Trophoblast cell (in vitro differentiated cells and primary cell): ENCODE measurements around the gene CYP2A6. TPM values are rescaled to one million over a fixed set of nuclear protein-coding genes. Genes with fewer than 3 reads are reported as not detected.
A peak's percentile ranks its signal among the peaks of the same experiment; 100 is the strongest.
"Not testable (repeated sequence)": the region's sequence is repeated elsewhere in the genome, so short reads cannot be mapped to it uniquely, and the experiment has no call there.

Source experiments
- DNase-seq, 2 donors: peaks; one replicate each; pipeline ENCODE4 v3.0.0-alpha.2; 2016
- H2AFZ ChIP-seq: 2 replicates; pipeline ENCODE4 v1.6.1; 2013; ENCODE audit warnings: low read length, moderate library complexity, mild to moderate bottlenecking; ENCODE audit not compliant: insufficient read depth, poor library complexity
- H2AK5ac ChIP-seq: 2 replicates; pipeline ENCODE4 v1.6.1; 2013; ENCODE audit warnings: mild to moderate bottlenecking, low read length
- H2BK120ac ChIP-seq: 2 replicates; pipeline ENCODE4 v1.6.1; 2013; ENCODE audit warnings: low read length, mild to moderate bottlenecking, moderate library complexity; ENCODE audit not compliant: insufficient read depth, poor library complexity
- H2BK12ac ChIP-seq: 2 replicates; pipeline ENCODE4 v1.6.1; 2013; ENCODE audit warnings: mild to moderate bottlenecking, low read length, moderate library complexity
- H2BK5ac ChIP-seq: 2 replicates; pipeline ENCODE4 v1.6.1; 2013; ENCODE audit warnings: low read length, low read depth, moderate library complexity, mild to moderate bottlenecking; ENCODE audit not compliant: poor library complexity
- H3K14ac ChIP-seq: 2 replicates; pipeline ENCODE4 v1.6.1; 2013; ENCODE audit warnings: mild to moderate bottlenecking, low read length
- H3K18ac ChIP-seq: 2 replicates; pipeline ENCODE4 v1.6.1; 2013; ENCODE audit warnings: mild to moderate bottlenecking, low read length
- H3K23ac ChIP-seq: 2 replicates; pipeline ENCODE4 v1.6.1; 2013; ENCODE audit warnings: low read length
- H3K27ac ChIP-seq: 2 replicates; pipeline ENCODE4 v1.5.1; 2013; ENCODE audit warnings: low read depth, mild to moderate bottlenecking, inconsistent platforms, low read length, moderate library complexity
- H3K27me3 ChIP-seq: 2 replicates; pipeline ENCODE4 v1.6.1; 2013; ENCODE audit warnings: inconsistent platforms, mild to moderate bottlenecking, low read length, moderate library complexity; ENCODE audit not compliant: insufficient read depth
- H3K36me3 ChIP-seq, 2 experiments: 1 replicate in 1 of 2; 2 replicates in 1 of 2; pipeline ENCODE4 v1.6.1; 2013; ENCODE audit warnings: low read length in 2 of 2, mild to moderate bottlenecking in 2 of 2, moderate library complexity in 1 of 2; ENCODE audit not compliant: insufficient read depth in 2 of 2, control insufficient read depth in 1 of 2
- H3K4ac ChIP-seq: 2 replicates; pipeline ENCODE4 v1.6.1; 2013; ENCODE audit warnings: low read depth, mild to moderate bottlenecking, low read length, moderate library complexity
- H3K4me1 ChIP-seq, 2 experiments: 1 replicate in 1 of 2; 2 replicates in 1 of 2; pipeline ENCODE4 v1.6.1; 2013; ENCODE audit warnings: low read length in 2 of 2, mild to moderate bottlenecking in 2 of 2, moderate library complexity in 1 of 2; ENCODE audit not compliant: insufficient read depth in 2 of 2, control insufficient read depth in 1 of 2
- H3K4me2 ChIP-seq: 2 replicates; pipeline ENCODE4 v1.6.1; 2013; ENCODE audit warnings: inconsistent platforms, mild to moderate bottlenecking, low read length, moderate library complexity
- H3K4me3 ChIP-seq: 2 replicates; pipeline ENCODE4 v1.5.1; 2013; ENCODE audit warnings: mild to moderate bottlenecking, low read depth, low read length, inconsistent platforms
- H3K79me1 ChIP-seq: one replicate; pipeline ENCODE4 v1.6.1; 2013; ENCODE audit warnings: low read length
- H3K79me2 ChIP-seq: 2 replicates; pipeline ENCODE4 v1.6.1; 2013; ENCODE audit warnings: low read length, mild to moderate bottlenecking; ENCODE audit not compliant: control insufficient read depth, insufficient read depth, poor library complexity
- H3K9ac ChIP-seq: 2 replicates; pipeline ENCODE4 v1.6.1; 2013; ENCODE audit warnings: mild to moderate bottlenecking, low read length
- H3K9me3 ChIP-seq: 2 replicates; pipeline ENCODE4 v1.6.1; 2013; ENCODE audit warnings: low read depth, mild to moderate bottlenecking, control low read depth, inconsistent platforms, low read length; ENCODE audit not compliant: insufficient read depth
- H4K12ac ChIP-seq: 2 replicates; pipeline ENCODE4 v1.6.1; 2013; ENCODE audit warnings: low read depth, mild to moderate bottlenecking, low read length, moderate library complexity
- H4K8ac ChIP-seq: 2 replicates; pipeline ENCODE4 v1.6.1; 2013; ENCODE audit warnings: low read depth, mild to moderate bottlenecking, low read length, moderate library complexity
- H4K91ac ChIP-seq: one replicate; pipeline ENCODE4 v1.6.1; 2013; ENCODE audit warnings: low read depth, mild to moderate bottlenecking, low read length, moderate library complexity
- WGBS: extraction: QIAGEN DNeasy Blood & Tissue Kit; methylation state at CpG from one replicate; pipeline ENCODE4 v1.1.7; 2013; ENCODE audit warnings: missing lambda C conversion rate; ENCODE audit not compliant: insufficient read length, insufficient coverage; ENCODE audit errors: extremely low coverage; 5-methylcytosine and 5-hydroxymethylcytosine counted together
- polyA plus RNA-seq: library from polyadenylated mRNA; stranded (reverse); fragments of 200-250 nt; gene quantifications from 2 replicates; pipeline ENCODE4 v1.2.3, GENCODE V29; 2013

CYP2A6 gene, protein sequence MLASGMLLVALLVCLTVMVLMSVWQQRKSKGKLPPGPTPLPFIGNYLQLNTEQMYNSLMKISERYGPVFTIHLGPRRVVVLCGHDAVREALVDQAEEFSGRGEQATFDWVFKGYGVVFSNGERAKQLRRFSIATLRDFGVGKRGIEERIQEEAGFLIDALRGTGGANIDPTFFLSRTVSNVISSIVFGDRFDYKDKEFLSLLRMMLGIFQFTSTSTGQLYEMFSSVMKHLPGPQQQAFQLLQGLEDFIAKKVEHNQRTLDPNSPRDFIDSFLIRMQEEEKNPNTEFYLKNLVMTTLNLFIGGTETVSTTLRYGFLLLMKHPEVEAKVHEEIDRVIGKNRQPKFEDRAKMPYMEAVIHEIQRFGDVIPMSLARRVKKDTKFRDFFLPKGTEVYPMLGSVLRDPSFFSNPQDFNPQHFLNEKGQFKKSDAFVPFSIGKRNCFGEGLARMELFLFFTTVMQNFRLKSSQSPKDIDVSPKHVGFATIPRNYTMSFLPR
- not detected in 2 replicates for polyA plus RNA-seq

DNA sequence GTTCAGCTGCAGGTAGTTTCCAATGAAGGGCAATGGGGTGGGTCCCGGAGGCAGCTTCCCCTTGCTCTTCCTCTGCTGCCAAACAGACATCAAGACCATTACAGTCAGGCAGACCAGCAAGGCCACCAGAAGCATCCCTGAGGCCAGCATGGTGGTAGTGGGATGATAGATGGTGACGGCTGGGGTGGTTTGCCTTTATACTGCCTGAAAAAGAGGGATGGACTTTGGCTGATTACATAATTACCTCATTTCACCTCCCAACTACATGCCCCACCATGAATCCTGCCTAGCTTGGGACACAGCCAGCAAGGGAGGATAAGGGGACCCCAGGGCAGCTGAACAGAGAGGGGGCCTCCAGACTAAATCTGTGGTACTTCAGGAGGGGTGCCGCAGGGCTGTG, at the start of gene CYP2A6:
CYP2A6 (minus strand) TSS at position 171 of the 400 bp plus-strand sequence; CDS start at position 150, 21 bp downstream.
- not testable (repeated sequence) for H4K12ac ChIP-seq, H3K4me1 ChIP-seq, H3K4ac ChIP-seq, H2AK5ac ChIP-seq, H4K91ac ChIP-seq, H3K79me2 ChIP-seq, H3K27me3 ChIP-seq, H3K4me2 ChIP-seq, H2AFZ ChIP-seq, H3K23ac ChIP-seq, H3K79me1 ChIP-seq, H4K8ac ChIP-seq, H3K9me3 ChIP-seq, H3K18ac ChIP-seq, H3K9ac ChIP-seq, H2BK120ac ChIP-seq, H3K4me3 ChIP-seq, H2BK5ac ChIP-seq, H2BK12ac ChIP-seq, DNase-seq, H3K36me3 ChIP-seq, H3K27ac ChIP-seq, H3K14ac ChIP-seq
- no CpG with 5 or more reads among the region's 3 CpGs for WGBS

DNA sequence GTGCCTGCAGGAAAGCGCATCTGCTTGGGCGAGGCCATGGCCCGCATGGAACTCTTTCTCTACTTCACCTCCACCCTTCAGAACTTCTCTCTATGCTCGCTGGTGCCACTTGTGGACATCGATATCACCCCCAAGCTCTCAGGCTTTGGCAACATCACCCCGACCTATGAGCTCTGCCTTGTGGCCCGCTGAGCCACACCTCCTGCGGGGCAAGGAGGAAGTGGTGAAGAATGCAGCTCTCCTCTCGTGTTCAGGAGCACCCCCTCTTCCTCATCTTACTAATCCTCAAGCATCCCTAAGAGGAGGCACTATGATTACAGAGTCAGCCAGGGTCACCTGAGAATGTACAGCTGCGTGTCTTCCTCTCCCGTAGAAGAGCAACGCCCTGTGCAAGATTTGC, 49.7 kb upstream of the CYP2A6 start:
- H3K4me3 ChIP-seq, H3K4me1 ChIP-seq, H2AK5ac ChIP-seq, H3K18ac ChIP-seq, H2BK120ac ChIP-seq, H3K79me1 ChIP-seq, H3K36me3 ChIP-seq, H3K9ac ChIP-seq, H3K79me2 ChIP-seq, H2BK12ac ChIP-seq, DNase-seq, H4K8ac ChIP-seq, H2AFZ ChIP-seq, H2BK5ac ChIP-seq, H3K14ac ChIP-seq, H3K27ac ChIP-seq, H3K27me3 ChIP-seq, H4K91ac ChIP-seq, H4K12ac ChIP-seq, H3K4ac ChIP-seq, H3K9me3 ChIP-seq, H3K4me2 ChIP-seq, H3K23ac ChIP-seq: not testable (repeated sequence)
- no CpG with 5 or more reads among the region's 12 CpGs for WGBS

DNA sequence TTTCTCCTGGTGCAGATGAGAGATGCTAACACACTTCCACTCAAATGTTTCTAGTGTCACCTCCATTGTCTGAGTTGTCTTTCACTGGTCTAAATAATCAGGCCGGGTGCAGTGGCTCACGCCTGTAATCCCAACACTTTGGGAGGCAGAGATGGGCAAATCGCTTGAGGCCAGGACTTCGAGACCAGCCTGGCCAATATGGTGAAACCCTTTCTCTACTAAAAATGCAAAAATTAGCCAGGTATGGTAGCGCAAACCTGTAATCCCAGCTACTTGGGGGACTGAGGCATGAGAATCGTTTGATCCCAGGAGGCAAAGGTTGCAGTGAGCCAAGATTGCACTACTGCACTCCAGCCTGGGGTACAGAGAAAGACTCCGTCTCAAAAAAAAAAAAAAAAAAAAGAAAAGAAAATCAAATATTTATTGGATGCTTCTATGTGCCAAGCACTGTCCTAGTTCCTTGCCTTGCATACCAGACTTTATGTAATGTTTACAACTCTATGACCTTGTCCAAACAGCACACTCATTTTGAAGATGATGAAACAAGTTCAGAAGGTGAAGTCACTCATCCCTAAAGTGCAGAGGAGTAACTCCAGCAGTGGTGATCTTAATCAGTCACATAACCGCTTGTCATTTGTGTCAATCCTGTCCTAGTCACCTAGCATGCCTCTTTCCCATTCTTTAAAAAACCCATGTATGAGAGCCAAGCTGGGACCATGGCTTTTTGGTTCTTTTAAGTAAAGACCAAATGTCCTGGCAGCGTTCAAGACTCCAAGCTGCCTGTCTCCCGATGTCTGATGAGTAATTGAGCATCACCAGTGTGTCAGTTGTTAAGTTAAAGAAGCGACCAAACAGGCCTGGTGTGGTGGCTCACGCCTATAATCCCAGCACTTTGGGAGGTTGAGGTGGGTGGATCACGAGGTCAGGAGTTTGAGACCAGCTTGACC, 46.9 kb upstream of the CYP2A6 start:
- not testable (repeated sequence) for H3K4me2 ChIP-seq, H4K91ac ChIP-seq, H3K79me2 ChIP-seq, H3K79me1 ChIP-seq, H4K12ac ChIP-seq, H3K18ac ChIP-seq, H3K23ac ChIP-seq, H3K27me3 ChIP-seq, H3K36me3 ChIP-seq, H2BK12ac ChIP-seq, H2BK5ac ChIP-seq, H2BK120ac ChIP-seq, H3K4me1 ChIP-seq, H3K27ac ChIP-seq, H2AK5ac ChIP-seq, H3K4me3 ChIP-seq, H3K4ac ChIP-seq, H3K14ac ChIP-seq, H3K9me3 ChIP-seq, H2AFZ ChIP-seq, H4K8ac ChIP-seq, H3K9ac ChIP-seq
- peak in 1 of 2 donors; percentile 31 for DNase-seq
- WGBS: no CpG with 5 or more reads among the region's 13 CpGs

DNA sequence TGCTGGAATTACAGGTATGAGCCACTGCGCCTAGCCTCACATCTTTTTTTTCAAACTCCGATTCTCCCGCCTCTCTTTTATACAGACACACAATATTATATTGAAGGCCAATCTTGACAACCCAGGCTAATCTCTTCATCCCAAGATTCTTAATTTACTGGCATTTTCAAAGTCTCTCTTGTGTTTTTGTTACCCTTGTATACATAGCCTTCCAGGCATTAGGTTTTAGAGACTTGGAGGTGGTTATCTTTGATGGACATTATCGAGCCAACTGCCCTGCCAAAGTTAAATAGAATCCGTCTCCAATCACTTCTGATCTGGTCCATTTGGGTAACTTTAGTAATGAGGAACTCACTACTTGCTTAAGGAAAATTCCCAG, 46.2 kb upstream of the CYP2A6 start:
- H4K12ac ChIP-seq: no peak overlapping the region
- no peaks in the 10 kb centered on the region for H3K4me1 ChIP-seq
- H2BK12ac ChIP-seq: no peak overlapping the region
- no peak for DNase-seq
- H3K79me2 ChIP-seq: no peaks in the 10 kb centered on the region
- H3K79me1 ChIP-seq: no peaks in the 10 kb centered on the region
- H3K4ac ChIP-seq: no peak overlapping the region
- no peak overlapping the region for H4K91ac ChIP-seq
- no peaks in the 10 kb centered on the region for H3K27me3 ChIP-seq
- WGBS: no CpG with 5 or more reads among the region's 5 CpGs
- no peak overlapping the region for H3K27ac ChIP-seq
- no peak overlapping the region for H3K14ac ChIP-seq
- no peak overlapping the region for H2BK120ac ChIP-seq
- H3K23ac ChIP-seq: no peak overlapping the region
- peaks cover 1% of the 10 kb centered on the region for H3K9me3 ChIP-seq
- no peak overlapping the region for H3K9ac ChIP-seq
- H4K8ac ChIP-seq: no peak overlapping the region
- H2AK5ac ChIP-seq: no peak overlapping the region
- no peak overlapping the region for H3K18ac ChIP-seq
- H3K4me3 ChIP-seq: no peak overlapping the region
- H2BK5ac ChIP-seq: no peak overlapping the region
- H3K36me3 ChIP-seq: no peaks in the 10 kb centered on the region
- no peak overlapping the region for H3K4me2 ChIP-seq
- H2AFZ ChIP-seq: no peak overlapping the region
